Stimulated activated naive CD4-positive, alpha-beta T cell treated with Interleukin-2 at 50 U/mL for 16 hours (primary cell): ENCODE results near the gene KRT6C.
"Not testable (repeated sequence)": the region's sequence is repeated elsewhere in the genome, so short reads cannot be mapped to it uniquely, and the experiment has no call there.

ENCODE experiments used
- DNase-seq: peaks from one replicate; lab custom pipeline; 2025; lab: John Stamatoyannopoulos, UW

The KRT6C gene

GRCh38 chr12:52473768-52474167 lies at the start of gene KRT6C:
Gene KRT6C, minus strand, starts transcription at chr12:52473805. Its CDS starts 68 bp downstream, at chr12:52473737.
- DNase-seq = no peak

- no peak for DNase-seq
Observed at GRCh38 chr12:52522346-52523011, 48.9 kb upstream of the KRT6C start.

DNA sequence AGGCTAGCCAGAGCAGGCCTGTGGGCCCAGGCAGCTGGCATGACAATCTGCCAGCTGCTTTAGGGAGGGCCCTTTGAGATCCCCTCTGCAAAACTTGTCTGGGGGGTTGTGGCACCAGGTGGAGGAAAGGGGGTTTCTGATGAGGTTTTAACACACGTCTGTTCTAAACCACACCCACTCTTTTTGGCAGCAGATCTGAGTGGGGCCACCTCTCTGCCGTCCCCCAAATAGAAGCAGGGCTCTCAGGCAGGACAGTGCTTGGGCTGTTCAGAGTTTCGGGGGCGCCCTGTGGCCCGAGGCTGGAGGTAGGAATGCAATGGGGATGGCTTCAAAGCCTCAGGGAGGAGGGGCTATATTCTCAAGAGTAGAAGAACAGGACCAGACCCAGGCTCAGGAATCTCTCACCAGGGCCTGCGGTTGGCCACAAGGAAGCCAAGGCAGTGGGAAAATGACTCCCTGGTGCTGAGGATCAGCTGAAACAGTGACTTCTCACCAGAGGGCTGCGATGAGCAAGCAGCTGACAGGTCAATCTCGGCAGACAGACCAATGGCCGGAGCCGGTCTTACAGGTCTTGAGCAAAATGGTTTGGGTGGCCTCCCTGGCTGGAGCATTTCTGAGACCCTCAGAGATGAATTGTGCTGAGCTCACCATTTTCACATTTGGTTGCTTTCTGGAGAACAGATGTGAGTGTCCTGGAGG lies 48.1 kb upstream of the KRT6C start:
- no peak for DNase-seq

DNA sequence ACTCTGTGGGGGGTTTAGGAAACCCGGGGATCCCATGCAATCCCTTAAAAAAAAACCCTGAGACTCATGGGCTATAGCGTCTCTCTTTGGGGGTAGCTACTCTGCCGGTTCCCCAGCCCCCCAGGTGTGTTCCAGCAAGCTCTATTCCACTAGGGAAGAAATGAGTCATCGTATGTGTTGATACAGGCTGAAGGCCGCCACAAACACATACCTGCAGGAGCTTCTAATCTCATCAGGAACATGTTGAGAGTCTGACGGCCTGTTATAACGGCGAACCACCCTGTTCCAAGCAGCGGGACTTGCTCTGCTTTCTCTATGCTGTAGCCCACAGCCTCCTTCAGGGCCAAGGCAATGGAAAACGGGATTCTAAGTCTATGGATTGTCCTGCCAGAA lies 47.6 kb upstream of the KRT6C start:
- no peak for DNase-seq

DNA sequence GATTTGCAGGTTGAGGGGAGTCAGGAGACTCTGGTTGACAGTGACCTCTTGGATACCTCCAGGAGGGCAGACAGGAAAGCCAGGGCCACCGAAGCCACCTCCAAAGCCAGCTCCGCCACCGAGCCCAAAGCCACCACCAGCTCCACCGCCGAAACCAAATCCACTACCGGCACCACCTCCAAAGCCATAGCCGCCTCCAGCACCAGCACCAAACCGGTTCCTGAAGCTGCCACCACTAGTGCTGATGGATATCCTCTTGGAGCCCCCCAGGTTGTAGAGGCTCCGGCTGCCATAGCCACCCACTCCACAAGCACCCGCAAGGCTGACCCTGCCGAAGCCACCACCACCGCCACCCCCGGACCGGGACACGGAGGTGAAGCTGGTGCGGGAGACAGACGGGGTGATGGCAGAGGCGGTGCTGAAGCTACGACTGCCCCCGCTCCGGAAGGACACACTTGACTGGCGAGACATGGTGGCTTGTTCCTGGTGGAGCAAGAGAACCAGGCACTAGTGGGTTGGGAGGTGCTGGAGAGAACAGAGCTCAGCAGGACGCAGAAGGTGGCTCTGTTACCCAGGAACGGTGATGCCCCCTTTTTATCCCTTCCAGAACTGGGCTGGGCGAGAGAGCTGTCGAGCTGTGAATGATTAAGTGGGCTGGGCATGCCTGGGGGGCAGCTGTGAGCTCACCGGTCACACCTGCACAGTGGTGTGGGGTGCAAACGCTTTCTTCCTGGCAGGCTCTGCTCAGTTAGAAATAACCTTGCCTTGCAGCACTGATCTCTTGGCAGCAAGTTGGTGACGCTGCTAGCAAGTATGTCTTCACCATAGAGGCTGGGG lies 46.4 kb upstream of the KRT6C start, which contains the start of gene KRT5:
TSS of gene KRT5 (minus strand) at position 569 of the 837 bp plus-strand sequence. CDS start at position 471, 98 bp downstream.
- no peak for DNase-seq

GRCh38 chr12:52519387-52519703 lies 45.7 kb upstream of the KRT6C start:
- no peak for DNase-seq

GRCh38 chr12:52518574-52519386 lies 45.2 kb upstream of the KRT6C start:
- no peak for DNase-seq

DNA sequence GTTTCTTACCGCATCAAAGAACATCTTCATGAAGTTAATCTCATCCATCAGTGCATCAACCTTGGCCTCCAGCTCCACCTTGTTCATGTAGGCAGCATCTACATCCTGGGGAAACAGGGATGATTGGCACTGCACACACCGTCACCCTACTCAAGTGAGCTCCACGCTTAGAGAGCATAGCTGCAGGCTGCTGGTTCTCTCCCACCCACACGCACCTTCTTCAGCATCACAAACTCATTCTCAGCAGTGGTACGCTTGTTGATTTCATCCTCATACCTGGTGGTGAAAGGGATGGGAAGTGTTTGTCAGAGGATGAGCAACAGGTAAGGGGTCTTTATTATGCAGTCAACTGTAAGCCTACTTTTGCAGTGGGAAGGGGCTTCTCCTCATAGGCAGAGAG lies 44.3 kb upstream of the KRT6C start:
- no peak for DNase-seq

DNA sequence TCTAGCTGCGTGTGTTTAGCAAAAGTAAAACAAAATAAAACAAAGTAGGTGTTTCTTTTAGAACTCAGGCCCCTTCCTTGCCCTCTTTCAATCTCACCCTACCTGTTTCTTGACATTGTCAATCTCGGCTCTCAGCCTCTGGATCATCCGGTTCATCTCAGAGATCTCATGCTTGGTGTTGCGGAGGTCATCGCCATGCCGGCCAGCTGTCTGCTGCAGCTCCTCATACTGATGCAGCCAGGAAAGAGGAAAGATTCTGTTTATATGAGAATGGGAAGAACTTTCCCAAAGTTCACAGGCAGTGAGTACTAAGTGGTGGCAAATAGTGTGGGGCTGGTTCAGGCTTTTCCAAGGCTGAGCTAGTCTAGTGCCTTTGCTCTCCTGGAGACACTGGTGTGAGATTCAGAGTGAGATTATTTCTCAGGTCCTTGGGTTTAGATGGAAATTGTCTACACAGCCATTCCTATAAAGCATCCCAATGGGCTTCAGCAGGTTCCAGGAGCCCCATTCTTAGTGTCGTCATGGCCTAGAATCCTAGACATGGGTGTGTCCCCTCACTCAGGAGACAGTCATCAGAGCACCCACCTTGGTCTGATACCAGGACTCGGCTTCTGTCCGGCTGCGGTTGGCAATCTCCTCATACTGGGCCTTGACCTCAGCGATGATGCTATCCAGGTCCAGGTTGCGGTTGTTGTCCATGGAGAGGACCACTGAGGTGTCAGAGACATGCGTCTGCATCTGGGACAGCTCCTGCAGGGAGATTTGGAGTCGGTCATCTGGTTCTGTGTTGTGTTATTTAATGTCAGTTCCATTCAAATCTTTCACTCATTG lies 43.6 kb upstream of the KRT6C start:
- no peak for DNase-seq

DNA sequence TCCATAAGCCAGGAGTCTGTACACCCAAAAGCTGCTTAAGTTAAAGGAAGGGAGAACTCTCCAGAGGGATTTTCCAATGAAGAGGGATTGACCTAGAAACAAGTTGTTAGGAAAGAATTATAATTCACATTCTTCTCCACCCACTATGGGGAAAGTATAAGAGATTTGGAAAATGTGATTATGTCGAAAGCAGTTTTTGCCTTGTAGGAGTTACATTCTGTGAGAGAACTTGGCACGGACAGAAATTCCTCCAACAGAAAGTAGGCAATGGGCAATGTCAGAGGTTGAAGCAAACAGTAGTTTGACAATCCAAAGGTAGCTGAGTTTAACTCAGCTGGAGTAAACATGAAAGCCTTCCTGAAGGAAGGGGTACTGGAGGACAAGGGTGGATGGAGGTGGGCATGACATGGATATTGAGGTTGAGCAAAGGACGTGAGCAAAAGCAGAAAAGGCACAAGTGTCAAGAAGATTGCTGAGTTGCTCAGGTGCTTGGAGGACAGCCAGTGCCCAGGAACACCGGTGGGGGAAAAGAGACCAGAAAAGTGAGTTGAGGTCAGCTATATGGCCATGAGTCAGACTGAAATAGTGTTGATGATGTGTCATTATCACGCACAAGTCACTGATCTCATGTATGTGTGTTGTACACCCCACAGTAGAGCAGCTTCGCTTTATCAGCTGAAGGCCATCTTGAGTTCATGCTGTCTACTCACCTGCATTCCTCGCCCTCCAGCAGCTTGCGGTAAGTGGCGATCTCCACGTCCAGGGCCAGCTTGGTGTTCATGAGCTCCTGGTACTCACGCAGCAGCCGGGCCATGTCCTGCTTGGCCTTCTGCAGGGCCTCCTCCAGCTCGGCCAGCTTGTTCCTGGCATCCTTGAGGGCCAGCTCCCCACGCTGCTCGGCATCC lies 42.6 kb upstream of the KRT6C start:
- no peak for DNase-seq

DNA sequence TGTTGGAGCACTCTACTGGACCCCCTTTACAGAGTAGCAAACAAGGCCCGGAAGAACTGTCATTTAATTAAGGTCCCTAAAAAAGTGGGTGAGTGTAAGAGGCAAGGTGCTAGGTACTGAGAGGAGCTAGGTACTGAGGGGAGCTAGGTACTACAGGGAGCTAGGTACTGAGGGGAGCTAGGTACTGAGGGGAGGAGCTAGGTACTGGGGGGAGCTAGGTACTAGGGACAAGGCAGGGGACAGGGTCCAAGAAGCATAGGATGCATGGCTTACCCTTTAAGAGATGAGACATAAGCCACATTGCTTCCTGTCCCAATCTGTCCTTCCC lies 41.7 kb upstream of the KRT6C start:
- no peak for DNase-seq

GRCh38 chr12:52514471-52515318 lies 41.1 kb upstream of the KRT6C start:
- no peak for DNase-seq

DNA sequence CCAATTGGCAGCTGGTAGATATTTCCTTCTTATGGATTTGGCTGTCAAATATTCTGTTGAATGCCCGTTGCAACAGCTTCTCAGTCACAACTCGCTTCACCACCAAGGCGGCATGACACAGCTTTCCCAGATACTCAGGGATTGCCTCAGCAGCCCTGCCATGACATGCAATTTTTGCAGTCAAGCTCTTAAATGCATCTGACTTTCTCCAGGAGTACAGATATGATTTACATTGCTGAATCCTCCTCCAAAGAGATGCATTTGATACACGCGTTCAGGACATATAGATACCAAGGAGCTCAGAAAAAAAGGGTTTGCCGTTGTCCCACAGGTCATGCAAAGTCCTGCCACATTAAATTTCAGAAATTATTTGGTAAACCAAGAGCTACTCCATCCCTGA lies 40.1 kb upstream of the KRT6C start:
- DNase-seq = no peak

- DNase-seq = no peak
Observed at GRCh38 chr12:52508211-52508610, 34.6 kb upstream of the KRT6C start.

DNA sequence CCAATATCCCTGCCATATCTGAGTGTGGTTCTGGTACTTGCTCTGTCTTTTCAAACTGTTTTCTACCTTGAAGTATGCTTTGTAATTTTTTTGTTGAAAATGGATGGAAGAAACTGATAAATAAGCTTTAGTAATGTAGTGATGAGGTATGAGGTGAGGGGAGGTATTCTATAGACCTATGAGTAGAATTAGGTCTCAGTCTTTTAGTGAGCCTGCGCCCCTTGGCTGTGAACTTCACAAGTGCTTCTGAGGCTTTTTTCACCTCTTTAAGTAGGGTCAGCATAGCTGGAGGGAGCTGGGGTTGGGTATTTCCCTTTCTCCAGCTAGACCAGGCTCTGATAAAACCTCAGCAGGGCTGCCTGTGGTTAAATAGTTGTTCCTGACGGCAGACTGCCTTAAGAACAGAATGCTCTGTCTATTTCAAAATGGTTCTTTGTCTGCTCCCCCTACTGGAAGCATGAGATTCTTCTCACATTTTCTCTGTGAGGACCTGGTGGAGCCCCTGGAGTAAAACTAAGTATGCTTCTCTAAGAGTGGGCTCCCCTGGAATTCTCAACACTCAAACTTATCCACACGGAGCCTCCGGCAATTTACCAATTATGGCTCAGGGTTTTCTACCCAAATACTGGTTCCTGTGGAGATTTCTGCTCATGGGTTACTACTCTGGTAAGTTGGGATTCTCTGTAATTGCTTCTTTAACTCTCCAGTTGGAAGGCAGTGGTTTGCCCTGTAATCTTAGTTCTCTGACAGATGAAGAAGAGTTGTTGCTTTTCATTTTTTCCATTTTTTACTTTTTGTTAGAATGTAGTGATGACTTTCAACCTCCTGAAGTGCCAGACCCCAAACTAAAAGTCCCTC lies 33.5 kb upstream of the KRT6C start:
- no peak for DNase-seq

DNA sequence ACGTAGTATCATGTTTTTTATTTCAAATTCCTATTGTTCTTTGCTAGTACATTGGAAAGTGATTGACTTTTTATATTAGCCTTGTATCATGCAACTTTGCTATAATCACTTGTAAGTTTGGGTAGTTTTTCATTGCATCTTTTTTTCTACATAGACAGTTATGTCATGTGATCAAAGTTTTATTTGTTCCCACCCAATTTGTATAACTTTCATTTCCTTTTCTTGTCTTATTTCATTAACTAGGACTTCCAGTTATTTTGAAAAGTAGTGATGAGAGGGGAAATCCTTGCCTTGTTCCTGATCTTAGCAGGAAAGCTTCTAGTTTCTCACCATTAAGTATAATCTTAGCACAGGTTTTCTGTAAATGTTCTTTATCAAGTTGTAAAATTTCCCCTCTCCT lies 29.3 kb upstream of the KRT6C start:
- DNase-seq = no peak

DNA sequence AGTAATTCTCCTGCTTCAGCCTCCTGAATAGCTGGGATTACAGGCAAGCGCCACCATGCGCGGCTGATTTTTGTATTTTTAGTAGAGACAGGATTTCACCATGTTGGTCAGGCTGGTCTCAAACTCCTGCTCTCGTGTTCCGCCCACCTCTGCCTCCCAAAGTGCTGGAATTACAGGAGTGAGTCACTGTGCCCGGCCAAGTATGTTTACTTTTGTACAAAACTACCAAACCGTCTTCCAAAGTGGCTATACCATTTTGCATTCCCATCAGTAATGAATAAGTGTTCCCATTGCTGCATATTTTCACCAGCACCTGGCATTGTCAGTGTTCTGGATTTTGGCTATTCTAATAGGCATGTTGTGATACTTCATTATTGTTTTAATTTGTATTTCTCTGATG lies 27.9 kb upstream of the KRT6C start:
- DNase-seq = no peak

- not testable (repeated sequence) for DNase-seq
Observed at GRCh38 chr12:52500574-52500973, 27.0 kb upstream of the KRT6C start.
